ENCODE data around the gene ITGB1. TPM values are rescaled to one million over a fixed set of nuclear protein-coding genes. Genes with fewer than 3 reads are reported as not detected.

Gene ITGB1
- total RNA-seq, 1 experiment from 2014 or later, result 317 TPM

- TF ChIP-seq, protein P1, sequence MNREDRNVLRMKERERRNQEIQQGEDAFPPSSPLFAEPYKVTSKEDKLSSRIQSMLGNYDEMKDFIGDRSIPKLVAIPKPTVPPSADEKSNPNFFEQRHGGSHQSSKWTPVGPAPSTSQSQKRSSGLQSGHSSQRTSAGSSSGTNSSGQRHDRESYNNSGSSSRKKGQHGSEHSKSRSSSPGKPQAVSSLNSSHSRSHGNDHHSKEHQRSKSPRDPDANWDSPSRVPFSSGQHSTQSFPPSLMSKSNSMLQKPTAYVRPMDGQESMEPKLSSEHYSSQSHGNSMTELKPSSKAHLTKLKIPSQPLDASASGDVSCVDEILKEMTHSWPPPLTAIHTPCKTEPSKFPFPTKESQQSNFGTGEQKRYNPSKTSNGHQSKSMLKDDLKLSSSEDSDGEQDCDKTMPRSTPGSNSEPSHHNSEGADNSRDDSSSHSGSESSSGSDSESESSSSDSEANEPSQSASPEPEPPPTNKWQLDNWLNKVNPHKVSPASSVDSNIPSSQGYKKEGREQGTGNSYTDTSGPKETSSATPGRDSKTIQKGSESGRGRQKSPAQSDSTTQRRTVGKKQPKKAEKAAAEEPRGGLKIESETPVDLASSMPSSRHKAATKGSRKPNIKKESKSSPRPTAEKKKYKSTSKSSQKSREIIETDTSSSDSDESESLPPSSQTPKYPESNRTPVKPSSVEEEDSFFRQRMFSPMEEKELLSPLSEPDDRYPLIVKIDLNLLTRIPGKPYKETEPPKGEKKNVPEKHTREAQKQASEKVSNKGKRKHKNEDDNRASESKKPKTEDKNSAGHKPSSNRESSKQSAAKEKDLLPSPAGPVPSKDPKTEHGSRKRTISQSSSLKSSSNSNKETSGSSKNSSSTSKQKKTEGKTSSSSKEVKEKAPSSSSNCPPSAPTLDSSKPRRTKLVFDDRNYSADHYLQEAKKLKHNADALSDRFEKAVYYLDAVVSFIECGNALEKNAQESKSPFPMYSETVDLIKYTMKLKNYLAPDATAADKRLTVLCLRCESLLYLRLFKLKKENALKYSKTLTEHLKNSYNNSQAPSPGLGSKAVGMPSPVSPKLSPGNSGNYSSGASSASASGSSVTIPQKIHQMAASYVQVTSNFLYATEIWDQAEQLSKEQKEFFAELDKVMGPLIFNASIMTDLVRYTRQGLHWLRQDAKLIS (CRISPR knock-in tag; IDR thresholded peaks at IDR 0.05; ENCODE audit: borderline replicate concordance), result no peak
- no peak for TF ChIP-seq AR (CRISPR knock-in tag; IDR thresholded peaks at IDR 0.05)
These were observed 29.1 kb upstream of the ITGB1 start (continued) for GRCh38 chr10:32987172-32987571.

DNA sequence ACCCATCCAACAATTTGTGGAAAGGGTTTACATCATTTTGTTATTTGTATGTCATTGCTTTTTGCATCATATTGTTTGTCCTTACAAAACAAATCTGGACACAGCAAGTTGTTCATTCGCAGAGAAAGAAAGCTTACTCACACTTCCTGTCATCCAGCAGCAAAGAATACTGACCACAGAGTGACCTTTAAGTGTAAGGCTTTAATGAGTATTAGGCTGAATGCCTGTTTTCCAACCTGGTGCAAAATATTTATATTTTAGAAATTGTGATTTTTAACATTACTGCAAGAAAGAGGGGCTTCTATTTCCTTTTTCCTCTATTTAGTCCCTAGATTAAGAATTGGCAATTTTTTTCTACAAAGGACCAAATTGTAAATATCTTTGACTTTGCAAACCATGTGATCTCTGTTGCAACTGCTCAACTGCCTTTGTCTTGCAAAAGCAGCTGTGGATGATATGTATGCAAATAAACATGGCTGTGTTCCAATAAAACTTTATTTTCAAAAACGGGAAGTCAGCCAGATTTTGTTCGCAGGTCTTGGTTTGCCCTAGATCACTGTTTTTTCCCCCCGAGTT is 27.8 kb upstream of the ITGB1 start:
- TF ChIP-seq NFE2L1 (CRISPR knock-in tag; IDR thresholded peaks at IDR 0.05) (no peak), PREB (CRISPR knock-in tag; IDR thresholded peaks at IDR 0.05; ENCODE audit: borderline replicate concordance) (no peak), GABPB1 (CRISPR knock-in tag; IDR thresholded peaks at IDR 0.05) (peak; percentile 86), TEAD4 (CRISPR knock-in tag; IDR thresholded peaks at IDR 0.05) (no peak), ZNF263 (CRISPR knock-in tag; IDR thresholded peaks at IDR 0.05; ENCODE audit: low read depth) (no peak), ZNF219 (CRISPR knock-in tag; IDR thresholded peaks at IDR 0.05; ENCODE audit: borderline replicate concordance) (no peak)
- TF ChIP-seq, protein P2, sequence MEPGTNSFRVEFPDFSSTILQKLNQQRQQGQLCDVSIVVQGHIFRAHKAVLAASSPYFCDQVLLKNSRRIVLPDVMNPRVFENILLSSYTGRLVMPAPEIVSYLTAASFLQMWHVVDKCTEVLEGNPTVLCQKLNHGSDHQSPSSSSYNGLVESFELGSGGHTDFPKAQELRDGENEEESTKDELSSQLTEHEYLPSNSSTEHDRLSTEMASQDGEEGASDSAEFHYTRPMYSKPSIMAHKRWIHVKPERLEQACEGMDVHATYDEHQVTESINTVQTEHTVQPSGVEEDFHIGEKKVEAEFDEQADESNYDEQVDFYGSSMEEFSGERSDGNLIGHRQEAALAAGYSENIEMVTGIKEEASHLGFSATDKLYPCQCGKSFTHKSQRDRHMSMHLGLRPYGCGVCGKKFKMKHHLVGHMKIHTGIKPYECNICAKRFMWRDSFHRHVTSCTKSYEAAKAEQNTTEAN (CRISPR knock-in tag; IDR thresholded peaks at IDR 0.05), result no peak
- Mint-ChIP-seq H3K4me1 (peaks cover 48% of the 10 kb centered on the region), H3K4me3 (no peak overlapping the region), H3K9me3 (peaks cover 9% of the 10 kb centered on the region), H3K27ac (no peak overlapping the region), H3K36me3 (peaks cover 3% of the 10 kb centered on the region; the same call in 1 of the 2 replicates), H3K27me3 (ENCODE audit: low read depth) (no peaks in the 10 kb centered on the region; the same call in 1 of the 2 replicates)
- no peak for DNase-seq (ENCODE audit: low spot score)
- ChIA-PET CTCF (interaction anchor here (0.7 to 1.6 kb wide), 3 partner anchors 23 to 130 kb away, joined by 3 to 5 read pairs (median 3); no protein-coding TSS in a partner anchor), POLR2A (interaction anchor here (1.3 kb wide), 1 partner anchor 9 kb away, joined by 3 read pairs; no protein-coding TSS in a partner anchor)
- ATAC-seq, result no peak

GRCh38 chr10:32985341-32985764 is 27.3 kb upstream of the ITGB1 start:
- H3K4me3 Mint-ChIP-seq, result no peak overlapping the region
- POLR2A ChIA-PET, result interaction anchor here (1.3 kb wide), 1 partner anchor 9 kb away, joined by 3 read pairs; no protein-coding TSS in a partner anchor
- no peak for DNase-seq (ENCODE audit: low spot score)
- H3K27me3 Mint-ChIP-seq (ENCODE audit: low read depth), result no peaks in the 10 kb centered on the region; the same call in 1 of the 2 replicates
- H3K9me3 Mint-ChIP-seq, result 0 out of 2 replicates have a peak, but pooled peaks cover 6% of the 10 kb centered on the region
- H3K27ac Mint-ChIP-seq, result 0 out of 2 replicates have a peak overlapping the region, but pooled peaks have one; percentile 13
- no peak for ATAC-seq
- H3K4me1 Mint-ChIP-seq, result peaks cover 53% of the 10 kb centered on the region
- no peaks in the 10 kb centered on the region for H3K36me3 Mint-ChIP-seq
- CTCF ChIA-PET, result interaction anchor here (0.7 to 1.6 kb wide), 3 partner anchors 24 to 131 kb away, joined by 3 to 5 read pairs (median 3); no protein-coding TSS in a partner anchor
- TF ChIP-seq ZSCAN18 (CRISPR knock-in tag; IDR thresholded peaks at IDR 0.05) (no peak), ATF1 (CRISPR knock-in tag; IDR thresholded peaks at IDR 0.05) (no peak), IRF1 (CRISPR knock-in tag; IDR thresholded peaks at IDR 0.05) (no peak), FOXK1 (CRISPR knock-in tag; IDR thresholded peaks at IDR 0.05) (no peak), ZNF423 (CRISPR knock-in tag; IDR thresholded peaks at IDR 0.05) (no peak), NR3C1 (CRISPR knock-in tag; conservative IDR thresholded peaks at IDR 0.05; ENCODE audit: low read depth) (no peak)
- TF ChIP-seq, protein P3, sequence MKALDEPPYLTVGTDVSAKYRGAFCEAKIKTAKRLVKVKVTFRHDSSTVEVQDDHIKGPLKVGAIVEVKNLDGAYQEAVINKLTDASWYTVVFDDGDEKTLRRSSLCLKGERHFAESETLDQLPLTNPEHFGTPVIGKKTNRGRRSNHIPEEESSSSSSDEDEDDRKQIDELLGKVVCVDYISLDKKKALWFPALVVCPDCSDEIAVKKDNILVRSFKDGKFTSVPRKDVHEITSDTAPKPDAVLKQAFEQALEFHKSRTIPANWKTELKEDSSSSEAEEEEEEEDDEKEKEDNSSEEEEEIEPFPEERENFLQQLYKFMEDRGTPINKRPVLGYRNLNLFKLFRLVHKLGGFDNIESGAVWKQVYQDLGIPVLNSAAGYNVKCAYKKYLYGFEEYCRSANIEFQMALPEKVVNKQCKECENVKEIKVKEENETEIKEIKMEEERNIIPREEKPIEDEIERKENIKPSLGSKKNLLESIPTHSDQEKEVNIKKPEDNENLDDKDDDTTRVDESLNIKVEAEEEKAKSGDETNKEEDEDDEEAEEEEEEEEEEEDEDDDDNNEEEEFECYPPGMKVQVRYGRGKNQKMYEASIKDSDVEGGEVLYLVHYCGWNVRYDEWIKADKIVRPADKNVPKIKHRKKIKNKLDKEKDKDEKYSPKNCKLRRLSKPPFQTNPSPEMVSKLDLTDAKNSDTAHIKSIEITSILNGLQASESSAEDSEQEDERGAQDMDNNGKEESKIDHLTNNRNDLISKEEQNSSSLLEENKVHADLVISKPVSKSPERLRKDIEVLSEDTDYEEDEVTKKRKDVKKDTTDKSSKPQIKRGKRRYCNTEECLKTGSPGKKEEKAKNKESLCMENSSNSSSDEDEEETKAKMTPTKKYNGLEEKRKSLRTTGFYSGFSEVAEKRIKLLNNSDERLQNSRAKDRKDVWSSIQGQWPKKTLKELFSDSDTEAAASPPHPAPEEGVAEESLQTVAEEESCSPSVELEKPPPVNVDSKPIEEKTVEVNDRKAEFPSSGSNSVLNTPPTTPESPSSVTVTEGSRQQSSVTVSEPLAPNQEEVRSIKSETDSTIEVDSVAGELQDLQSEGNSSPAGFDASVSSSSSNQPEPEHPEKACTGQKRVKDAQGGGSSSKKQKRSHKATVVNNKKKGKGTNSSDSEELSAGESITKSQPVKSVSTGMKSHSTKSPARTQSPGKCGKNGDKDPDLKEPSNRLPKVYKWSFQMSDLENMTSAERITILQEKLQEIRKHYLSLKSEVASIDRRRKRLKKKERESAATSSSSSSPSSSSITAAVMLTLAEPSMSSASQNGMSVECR (CRISPR knock-in tag; IDR thresholded peaks at IDR 0.05; ENCODE audit: borderline replicate concordance), result no peak

All from WTC11 (cell line).